Raji (cell line): ENCODE results near the gene LBX2.
A peak's percentile ranks its signal among the peaks of the same experiment; 100 is the strongest.

ENCODE experiments used
- POLR2A ChIP-seq: IDR thresholded peaks from 2 replicates; pipeline ENCODE4 v1.6.1; 2011; ENCODE audit warnings: low read depth, low read length, control low read depth; ENCODE audit not compliant: insufficient read depth

The LBX2 gene

GRCh38 chr2:74515271-74515980 is 16.0 kb upstream of the LBX2 start:
- no peak for TF ChIP-seq POLR2A

GRCh38 chr2:74514368-74515270 is 15.2 kb upstream of the LBX2 start, which contains the start of gene TLX2:
TSS of gene TLX2 (plus strand) at chr2:74514450. CDS start at chr2:74514807, 357 bp downstream.
- TF ChIP-seq POLR2A = no peak

DNA sequence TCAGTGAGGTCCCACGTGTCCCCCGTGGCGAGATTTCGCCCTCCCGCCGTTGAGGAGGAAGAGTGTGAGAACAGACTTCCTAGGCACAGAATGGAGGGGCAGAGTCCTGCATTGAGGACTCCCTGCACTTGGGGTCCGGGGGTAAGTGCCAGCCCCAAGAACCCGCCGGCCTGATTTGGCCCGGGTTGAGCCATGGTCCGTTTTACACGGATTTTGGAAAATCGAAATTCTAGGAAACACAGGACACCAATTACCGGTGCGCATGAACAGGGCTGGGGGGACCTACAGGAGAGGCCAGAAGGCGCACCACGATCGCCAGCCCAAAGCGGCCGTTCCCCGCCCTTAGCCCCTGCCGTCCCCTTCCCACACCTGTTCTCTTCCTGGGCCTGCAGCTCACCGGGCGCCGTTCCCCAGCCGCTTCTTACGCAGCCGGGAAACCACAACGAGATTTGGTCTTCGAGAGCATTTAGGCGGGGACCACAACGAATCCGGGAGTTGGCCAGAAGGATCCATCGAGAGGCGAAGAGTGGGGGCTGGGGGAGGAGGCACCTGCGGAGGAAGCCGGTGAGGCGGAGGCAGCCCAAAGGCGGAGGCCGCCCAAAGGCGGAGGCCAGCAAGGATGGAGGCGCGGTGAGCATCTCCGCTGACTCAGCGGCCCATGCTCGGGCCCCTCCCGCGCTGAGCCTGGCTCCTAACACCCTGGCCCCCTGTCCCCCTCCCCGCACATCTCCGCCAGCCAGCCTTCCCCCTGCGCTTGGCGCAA is 14.4 kb upstream of the LBX2 start:
- no peak for TF ChIP-seq POLR2A

GRCh38 chr2:74512744-74513604 is 13.6 kb upstream of the LBX2 start:
- no peak for TF ChIP-seq POLR2A

DNA sequence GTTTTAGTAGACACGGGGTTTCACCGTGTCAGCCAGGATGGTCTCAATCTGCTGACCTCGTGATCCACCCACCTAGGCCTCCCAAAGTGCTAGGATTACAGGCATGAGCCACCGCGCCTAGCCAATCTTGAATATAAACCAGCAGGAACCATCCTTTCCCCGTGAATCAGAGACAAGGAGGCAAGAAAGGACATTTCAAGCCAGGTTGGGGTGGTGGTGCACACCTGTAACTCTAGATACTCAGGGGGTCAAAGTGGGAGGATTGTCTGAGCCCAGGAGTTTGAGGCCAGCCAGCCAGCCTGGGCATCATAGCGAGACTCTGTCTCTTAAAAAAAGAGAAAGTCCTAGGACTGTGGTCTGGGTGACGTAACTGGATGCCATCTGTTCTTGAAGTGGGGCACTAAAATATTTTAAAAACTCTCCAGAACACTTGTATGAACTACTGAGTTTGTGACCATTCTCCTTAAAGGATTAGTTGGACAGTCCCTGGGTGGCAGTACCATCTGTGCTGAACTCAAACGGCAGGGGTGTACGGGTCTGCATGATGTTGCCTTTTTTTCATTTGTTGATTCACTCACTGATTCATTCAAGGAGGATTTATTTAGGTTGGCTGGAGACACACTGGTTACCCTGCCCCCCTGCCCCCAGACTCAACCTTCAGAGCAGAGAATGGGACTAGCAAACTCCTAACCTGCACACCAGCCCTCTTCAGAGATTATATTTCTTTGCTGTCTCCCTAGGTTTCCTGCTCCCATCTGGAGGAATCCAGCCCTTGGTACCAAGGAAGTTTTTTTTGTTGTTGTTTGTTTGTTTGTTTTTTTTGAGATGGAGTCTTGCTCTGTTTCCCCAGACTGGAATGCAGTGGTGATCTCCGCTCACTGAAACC is 11.9 kb upstream of the LBX2 start:
- TF ChIP-seq POLR2A = no peak

DNA sequence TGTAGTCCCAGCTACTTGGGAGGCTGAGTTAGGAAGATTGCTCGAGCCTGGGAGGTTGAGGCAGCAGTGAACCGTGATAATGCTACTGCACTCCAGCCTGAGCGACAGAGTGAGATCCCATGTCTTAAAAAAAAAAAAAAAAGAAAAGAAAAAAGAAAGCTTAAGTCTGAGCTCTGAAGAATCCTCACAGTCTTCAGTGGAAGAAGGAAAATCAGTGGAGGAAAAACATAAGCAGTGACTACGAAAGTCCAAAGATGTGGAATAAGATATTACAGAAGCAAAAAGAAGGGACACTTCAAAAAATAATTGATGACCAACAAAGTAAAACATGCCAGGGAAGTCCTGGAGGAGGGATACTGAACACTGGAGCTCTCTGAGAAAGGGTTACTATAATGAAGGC is 10.9 kb upstream of the LBX2 start:
- TF ChIP-seq POLR2A = no peak

GRCh38 chr2:74507926-74508520 is 8.6 kb upstream of the LBX2 start:
- TF ChIP-seq POLR2A = no peak

GRCh38 chr2:74507145-74507925 is 7.9 kb upstream of the LBX2 start, which contains the start of gene PCGF1:
TSS of gene PCGF1 (minus strand) at chr2:74507695. CDS start at chr2:74507668, 27 bp downstream.
- peak; percentile 77 for TF ChIP-seq POLR2A

- no peak for TF ChIP-seq POLR2A
Observed at GRCh38 chr2:74505448-74506246, 6.2 kb upstream of the LBX2 start.

DNA sequence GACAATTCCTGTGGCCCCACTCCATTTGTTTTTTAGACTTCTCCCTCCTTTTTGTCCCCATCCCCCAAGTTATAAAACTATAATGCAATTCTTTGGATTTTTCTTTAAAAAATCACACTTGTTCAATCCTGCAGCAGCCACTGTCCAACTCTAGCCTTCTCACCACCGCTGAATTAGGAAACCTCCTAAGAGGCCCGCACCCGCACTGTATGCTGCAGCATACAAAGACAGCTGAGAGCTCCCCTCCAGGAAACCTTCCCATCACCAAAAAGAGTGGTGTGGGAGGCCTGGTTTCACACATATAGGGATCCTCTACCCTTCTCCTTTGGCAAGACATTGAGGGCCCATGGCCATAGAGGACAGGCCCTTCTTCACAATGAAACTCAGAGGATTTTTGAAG is 5.2 kb upstream of the LBX2 start:
- no peak for TF ChIP-seq POLR2A

DNA sequence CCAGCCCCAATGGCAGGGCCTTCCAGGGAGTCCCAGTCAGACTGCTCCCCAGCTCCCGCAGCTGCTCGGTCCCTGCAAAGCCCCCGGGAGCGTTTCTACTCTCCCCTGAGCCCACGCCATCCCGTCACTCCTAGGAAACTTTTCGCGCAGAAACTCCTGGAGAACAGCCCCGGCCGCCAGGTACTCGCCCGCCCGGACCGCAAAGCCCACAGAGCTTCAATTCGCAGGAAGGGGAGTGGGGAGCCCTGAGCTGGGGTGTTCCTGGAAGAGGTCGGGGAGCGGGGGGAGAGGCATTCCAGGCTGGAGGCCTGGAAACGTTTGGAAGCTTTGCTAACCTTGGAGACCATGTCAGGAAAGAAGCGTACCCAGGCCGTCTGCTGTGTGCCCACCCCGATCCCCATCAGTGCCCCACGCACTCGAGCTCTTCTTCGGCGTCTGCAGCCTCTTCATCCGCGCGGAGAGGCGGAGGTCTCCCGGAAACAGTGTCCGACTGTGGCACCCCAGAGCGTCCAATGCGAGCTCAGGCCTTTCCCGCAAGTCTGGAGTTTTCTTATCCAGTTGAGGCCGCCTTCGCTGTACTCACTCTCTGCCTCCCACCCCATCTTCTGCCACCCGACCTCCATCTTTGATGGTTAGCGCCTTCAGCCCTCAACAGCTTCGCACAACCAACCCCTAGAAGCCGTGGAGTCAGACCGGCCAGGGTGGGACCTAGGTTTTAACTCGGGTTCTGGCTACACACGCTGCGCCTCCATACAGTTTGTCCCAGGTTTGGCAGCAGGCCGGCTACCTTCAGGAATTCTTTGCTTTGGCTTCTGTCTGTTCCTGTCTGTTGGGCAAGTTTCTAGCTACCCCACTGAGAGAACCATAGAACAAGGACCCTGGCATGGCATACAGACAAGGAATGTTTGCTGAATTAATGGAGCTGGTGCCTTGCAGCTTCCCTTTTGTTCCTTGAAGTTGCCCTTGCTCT is 4.4 kb upstream of the LBX2 start:
- TF ChIP-seq POLR2A = no peak
